IMR-90 (cell line): Measurements from ENCODE around the gene ACP6. TPM values are rescaled to one million over a fixed set of nuclear protein-coding genes. Genes with fewer than 3 reads are reported as not detected.

Experiments used
- microRNA-seq, 2 experiments: library from miRNA; stranded (forward) in 1 of 2; unstranded in 1 of 2; fragments of 10-50 nt in 1 of 2; fragments of <30 nt in 1 of 2; gene quantifications in 1 of 2; microRNA quantifications in 1 of 2; one replicate each; pipeline versions ENCODE3 to v1.1.0; 2013 to 2020; ENCODE audit not compliant: insufficient read depth in 1 of 2, insufficient read length in 1 of 2, unreplicated experiment in 1 of 2
- polyA plus RNA-seq, 3 experiments: library from polyadenylated mRNA; depleted of rRNA; stranded (reverse); fragments of >200 nt; gene quantifications; 2 replicates each; pipeline ENCODE4 v1.2.3, GENCODE V29; 2012; ENCODE audit warnings: low replicate concordance in 1 of 3
- small RNA-seq, 5 experiments: library from RNA; depleted of rRNA; stranded (forward); fragments of <200 nt; gene quantifications; one replicate each; pipeline ENCODE3, GENCODE V24; 2012
- total RNA-seq: library from RNA; depleted of rRNA; stranded (reverse); fragments of >200 nt; gene quantifications from 2 replicates; pipeline ENCODE4 v1.2.3, GENCODE V29; 2012; rRNA removed

Gene ACP6
- total and polyA plus RNA-seq, 2 of the 4 experiments (the other 2 are of a cell fraction): 2.5 to 8.2 TPM

Small RNA genes within 50 kb of the gene (microRNA-seq; reads per million reads assigned to microRNA genes)
- not detected for gene RN7SL261P (ENCODE audit: insufficient read depth, insufficient read length)

Small RNA genes within 50 kb of the gene (small RNA-seq; reads per million reads assigned to genes)
- 0 reads per million in 5 experiments for gene RN7SL261P

Other genes with a start within 250 kb of the ACP6 start
- gene BCL9, start 129.0 kb downstream of the ACP6 start, total RNA-seq: 3.6 and 5.0 TPM in 2 replicates
- gene BCL9, start 129.0 kb downstream of the ACP6 start, polyA plus RNA-seq (2012; rRNA removed): 10.5 and 12.4 TPM in 2 replicates
- gene GJA5, start 90.1 kb upstream of the ACP6 start, total RNA-seq: not detected in 2 replicates
- gene GJA5, start 90.1 kb upstream of the ACP6 start, polyA plus RNA-seq (2012; rRNA removed): 0.07 TPM in 1 of 2 replicates, not detected in the other
- gene GJA8, start 232.3 kb upstream of the ACP6 start, total RNA-seq: not detected in 2 replicates
- not detected in 2 replicates for gene GJA8, start 232.3 kb upstream of the ACP6 start, polyA plus RNA-seq (2012; rRNA removed)